H1 (cell line): ENCODE results near the gene CDCA4. TPM values are rescaled to one million over a fixed set of nuclear protein-coding genes. Genes with fewer than 3 reads are reported as not detected.

ENCODE experiments used
- CTCF ChIA-PET: fragments of 300-600 bp; sonication (Branson Sonifier 250); formaldehyde crosslinking; loops from one replicate; lab custom pipeline; 2021; ENCODE audit not compliant: partially characterized antibody; lab: Charles Lee
- POLR2A ChIA-PET: fragments of 300-600 bp; sonication (Branson Sonifier 250); formaldehyde crosslinking; loops from one replicate; lab custom pipeline; 2021; ENCODE audit warnings: inconsistent platforms; ENCODE audit not compliant: partially characterized antibody; lab: Charles Lee
- DNase-seq, 2 experiments: peaks; one replicate each; pipeline versions ENCODE4 v3.0.0 to v3.0.0-alpha.2; 2010 to 2022; ENCODE audit warnings: low spot score in 2 of 2, low read depth in 1 of 2, mixed read lengths in 1 of 2
- FAIRE-seq: peaks from 2 replicates; lab custom pipeline; 2011; peaks lifted over from hg19 to GRCh38; lab: Jason Lieb, UNC
- H2AFZ ChIP-seq: 2 replicates; pipeline ENCODE4 v1.8.1; 2012; ENCODE audit warnings: low read length, inconsistent platforms
- H2AK5ac ChIP-seq: 2 replicates; pipeline ENCODE4 v1.6.1; 2013; ENCODE audit warnings: low read depth, low read length
- H2BK120ac ChIP-seq: replicated peaks from 2 replicates; pipeline ENCODE3; 2013; ENCODE audit warnings: low read depth, low read length, inconsistent platforms
- H2BK12ac ChIP-seq: 2 replicates; pipeline ENCODE4 v1.6.1; 2013; ENCODE audit warnings: low read depth, low read length
- H2BK15ac ChIP-seq: 2 replicates; pipeline ENCODE4 v1.6.1; 2013; ENCODE audit warnings: low read length
- H2BK20ac ChIP-seq: 2 replicates; pipeline ENCODE4 v1.6.1; 2013; ENCODE audit warnings: low read length
- H2BK5ac ChIP-seq: 2 replicates; pipeline ENCODE4 v1.6.1; 2013; ENCODE audit warnings: low read depth, low read length
- H3K14ac ChIP-seq: 2 replicates; pipeline ENCODE4 v1.6.1; 2013; ENCODE audit warnings: inconsistent platforms; ENCODE audit not compliant: insufficient read length
- H3K18ac ChIP-seq: 2 replicates; pipeline ENCODE4 v1.6.1; 2013; ENCODE audit warnings: low read length; ENCODE audit errors: extremely low read depth
- H3K23ac ChIP-seq: 2 replicates; pipeline ENCODE4 v1.6.1; 2013; ENCODE audit warnings: inconsistent platforms; ENCODE audit not compliant: insufficient read length
- H3K23me2 ChIP-seq: 2 replicates; pipeline ENCODE4 v1.6.1; 2013; ENCODE audit warnings: low read depth, low read length
- H3K27ac ChIP-seq: 2 replicates; pipeline ENCODE4 v1.6.1; 2011; ENCODE audit warnings: low read depth, low read length, inconsistent platforms
- H3K27me3 ChIP-seq, 4 experiments: replicated peaks in 1 of 4; 1 replicate in 1 of 4; 2 replicates in 3 of 4; pipeline versions ENCODE4 v1.6.1 to v1.8.1; 2011 to 2013; ENCODE audit warnings: low read length in 3 of 4, mild to moderate bottlenecking in 3 of 4, inconsistent platforms in 2 of 4, mixed read lengths in 2 of 4, moderate library complexity in 1 of 4; ENCODE audit not compliant: control insufficient read depth in 3 of 4, insufficient read depth in 3 of 4; ENCODE audit errors: extremely low read depth in 1 of 4
- H3K36me3 ChIP-seq, 4 experiments: 2 replicates each; pipeline versions ENCODE4 v1.6.1 to v1.8.1; 2011 to 2013; ENCODE audit warnings: mild to moderate bottlenecking in 4 of 4, low read length in 3 of 4, moderate library complexity in 2 of 4, control low read depth in 1 of 4, inconsistent platforms in 1 of 4; ENCODE audit not compliant: insufficient read depth in 4 of 4, control insufficient read depth in 2 of 4
- H3K4ac ChIP-seq: replicated peaks from 2 replicates; pipeline ENCODE3; 2013; ENCODE audit warnings: low read length, low read depth, mixed read lengths, inconsistent platforms; ENCODE audit not compliant: insufficient read length
- H3K4me1 ChIP-seq, 4 experiments: replicated peaks in 1 of 4; 1 replicate in 1 of 4; 2 replicates in 3 of 4; pipeline versions ENCODE4 v1.6.1 to v1.8.1; 2011 to 2013; ENCODE audit warnings: low read length in 3 of 4, inconsistent platforms in 2 of 4, mixed read lengths in 1 of 4; ENCODE audit not compliant: insufficient read depth in 4 of 4, control insufficient read depth in 3 of 4
- H3K4me2 ChIP-seq, 2 experiments: 2 replicates each; pipeline versions ENCODE4 v1.6.1 to v1.8.1; 2011 to 2013; ENCODE audit warnings: low read depth in 2 of 2, low read length in 2 of 2, control low read depth in 1 of 2, inconsistent platforms in 1 of 2, mild to moderate bottlenecking in 1 of 2; ENCODE audit not compliant: insufficient read depth in 1 of 2
- H3K4me3 ChIP-seq, 4 experiments: fragments of 200-600, 300-600 bp in 1 of 4; sonication (generic), shearing (Covaris generic), sonication (Bioruptor Twin) in 1 of 4; 2 replicates each; pipeline versions ENCODE4 v1.5.1 to v1.8.1; 2011 to 2016; ENCODE audit warnings: low read length in 4 of 4, low read depth in 3 of 4, control low read depth in 2 of 4, inconsistent platforms in 2 of 4, mild to moderate bottlenecking in 2 of 4, mixed read lengths in 1 of 4, moderate library complexity in 1 of 4; ENCODE audit not compliant: insufficient read depth in 2 of 4; ENCODE audit errors: extremely low read depth in 1 of 4
- H3K56ac ChIP-seq: replicated peaks from 2 replicates; pipeline ENCODE3; 2013; ENCODE audit warnings: low read depth, mild to moderate bottlenecking, mixed read lengths, low read length, inconsistent platforms; ENCODE audit not compliant: insufficient read length
- H3K79me1 ChIP-seq: 2 replicates; pipeline ENCODE4 v1.6.1; 2013; ENCODE audit warnings: low read depth, low read length, control low read depth
- H3K79me2 ChIP-seq, 2 experiments: 2 replicates each; pipeline versions ENCODE4 v1.6.1 to v1.8.1; 2012 to 2013; ENCODE audit warnings: low read length in 2 of 2, mild to moderate bottlenecking in 2 of 2, inconsistent platforms in 1 of 2; ENCODE audit not compliant: insufficient read depth in 2 of 2, control insufficient read depth in 1 of 2
- H3K9ac ChIP-seq, 4 experiments: replicated peaks in 1 of 4; 1 replicate in 1 of 4; 2 replicates in 3 of 4; pipeline versions ENCODE4 v1.6.1 to v1.8.1; 2011 to 2013; ENCODE audit warnings: low read depth in 3 of 4, low read length in 3 of 4, control low read depth in 2 of 4, mild to moderate bottlenecking in 2 of 4, moderate library complexity in 2 of 4, inconsistent platforms in 1 of 4; ENCODE audit errors: extremely low read depth in 1 of 4
- H3K9me3 ChIP-seq, 2 experiments: 2 replicates each; pipeline versions ENCODE4 v1.6.1 to v1.8.1; 2012 to 2013; ENCODE audit warnings: mild to moderate bottlenecking in 2 of 2, moderate library complexity in 2 of 2, control low read depth in 1 of 2, inconsistent platforms in 1 of 2, low read depth in 1 of 2, low read length in 1 of 2, mixed read lengths in 1 of 2; ENCODE audit not compliant: insufficient read depth in 2 of 2
- H4K20me1 ChIP-seq, 2 experiments: replicated peaks in 1 of 2; 2 replicates each; pipeline versions ENCODE3 to v1.8.1; 2011 to 2013; ENCODE audit warnings: inconsistent platforms in 2 of 2, low read length in 2 of 2, mild to moderate bottlenecking in 1 of 2; ENCODE audit not compliant: insufficient read depth in 2 of 2, control insufficient read depth in 1 of 2
- H4K5ac ChIP-seq: 2 replicates; pipeline ENCODE4 v1.6.1; 2013; ENCODE audit warnings: low read length, low read depth, mixed read lengths, inconsistent platforms; ENCODE audit not compliant: insufficient read length
- H4K8ac ChIP-seq: 2 replicates; pipeline ENCODE4 v1.8.0; 2013; ENCODE audit warnings: mild to moderate bottlenecking, moderate library complexity, low read length, inconsistent platforms; ENCODE audit not compliant: insufficient read depth; ENCODE audit errors: extremely low read depth
- H4K91ac ChIP-seq: replicated peaks from 2 replicates; pipeline ENCODE3; 2013; ENCODE audit warnings: low read length, mixed read lengths, inconsistent platforms; ENCODE audit not compliant: insufficient read length
- GTF2F1 ChIP-seq: IDR thresholded peaks from 2 replicates; pipeline ENCODE4 v1.6.1; 2012; ENCODE audit warnings: low read depth, low read length, improper control_type of control experiment, borderline replicate concordance
- HDAC6 ChIP-seq: IDR thresholded peaks from one replicate; pipeline ENCODE4 v1.7.1; 2012; ENCODE audit warnings: low read depth, mild to moderate bottlenecking, inconsistent platforms, low read length, moderate library complexity
- JUN ChIP-seq: IDR thresholded peaks from 2 replicates; pipeline ENCODE4 v1.6.1; 2011; ENCODE audit warnings: low read depth, mild to moderate bottlenecking, improper control_type of control experiment, low read length
- KDM4A ChIP-seq: IDR thresholded peaks from one replicate; pipeline ENCODE4 v1.7.1; 2012; ENCODE audit warnings: low read depth, mild to moderate bottlenecking, moderate library complexity, low read length, inconsistent platforms; ENCODE audit not compliant: severe bottlenecking
- NRF1 ChIP-seq: IDR thresholded peaks from 2 replicates; pipeline ENCODE4 v1.6.1; 2011; ENCODE audit warnings: mild to moderate bottlenecking, low read depth, low read length, improper control_type of control experiment
- RFX5 ChIP-seq: IDR thresholded peaks from 2 replicates; pipeline ENCODE4 v1.6.1; 2011; ENCODE audit warnings: low read depth, low read length, improper control_type of control experiment, borderline replicate concordance
- SIX5 ChIP-seq: IDR thresholded peaks from 2 replicates; pipeline ENCODE4 v1.6.1; 2011; ENCODE audit warnings: mild to moderate bottlenecking, low read depth, low read length
- SP4 ChIP-seq: IDR thresholded peaks from 2 replicates; pipeline ENCODE4 v1.6.1; 2012; ENCODE audit warnings: low read length, inconsistent platforms
- SRF ChIP-seq: IDR thresholded peaks from 2 replicates; pipeline ENCODE4 v1.6.1; 2011; ENCODE audit warnings: mild to moderate bottlenecking, low read depth, low read length, moderate library complexity
- ZNF274 ChIP-seq: IDR thresholded peaks from 2 replicates; pipeline ENCODE4 v1.7.0; 2012; ENCODE audit warnings: low read length, borderline replicate concordance; ENCODE audit errors: extremely low read depth
- WGBS, 2 experiments: shearing (Covaris generic) in 1 of 2; methylation state at CpG; one replicate each; pipeline versions ENCODE4 v1.1.6 to v1.1.7; 2013 to 2015; ENCODE audit warnings: low lambda C conversion rate in 2 of 2, mixed read lengths in 2 of 2, inconsistent platforms in 1 of 2, low coverage in 1 of 2, missing lambda C conversion rate in 1 of 2; ENCODE audit not compliant: insufficient replicate concordance in 2 of 2, insufficient coverage in 1 of 2, insufficient read length in 1 of 2; ENCODE audit errors: extremely low coverage in 1 of 2, missing lambda C conversion rate in 1 of 2; 5-methylcytosine and 5-hydroxymethylcytosine counted together
- polyA plus RNA-seq, 7 experiments: library from polyadenylated mRNA; depleted of rRNA in 3 of 7; stranded (reverse) in 5 of 7; unstranded in 2 of 7; fragments of >200 nt in 5 of 7; fragments of 200-250 nt in 2 of 7; gene quantifications; 1 replicate in 5 of 7; 2 replicates in 1 of 7; 4 replicates in 1 of 7; pipeline versions ENCODE4 v1.2.1 to v1.2.3, GENCODE V29; 2011 to 2013; ENCODE audit warnings: missing spikeins in 2 of 7, mixed read lengths in 2 of 7
- total RNA-seq: library from RNA; stranded (reverse); fragmentation: NEBNext Ultra II Directional; extraction: Animal tissue kit (Norgen Biotek cat#: 25700); gene quantifications from 2 replicates; pipeline ENCODE4 v1.2.1, GENCODE V29; 2021
- TF ChIP-seq, protein P1 (sequence below): IDR thresholded peaks from 2 replicates; pipeline ENCODE4 v1.6.1; 2011; ENCODE audit warnings: low read depth, mild to moderate bottlenecking, low read length; ENCODE audit not compliant: insufficient read depth

Gene CDCA4
- total and polyA plus RNA-seq, 2 of the 8 experiments (the other 6 are each of a cell fraction or from before 2014, with no cell fraction given), result 49.9 to 62.4 TPM

DNA sequence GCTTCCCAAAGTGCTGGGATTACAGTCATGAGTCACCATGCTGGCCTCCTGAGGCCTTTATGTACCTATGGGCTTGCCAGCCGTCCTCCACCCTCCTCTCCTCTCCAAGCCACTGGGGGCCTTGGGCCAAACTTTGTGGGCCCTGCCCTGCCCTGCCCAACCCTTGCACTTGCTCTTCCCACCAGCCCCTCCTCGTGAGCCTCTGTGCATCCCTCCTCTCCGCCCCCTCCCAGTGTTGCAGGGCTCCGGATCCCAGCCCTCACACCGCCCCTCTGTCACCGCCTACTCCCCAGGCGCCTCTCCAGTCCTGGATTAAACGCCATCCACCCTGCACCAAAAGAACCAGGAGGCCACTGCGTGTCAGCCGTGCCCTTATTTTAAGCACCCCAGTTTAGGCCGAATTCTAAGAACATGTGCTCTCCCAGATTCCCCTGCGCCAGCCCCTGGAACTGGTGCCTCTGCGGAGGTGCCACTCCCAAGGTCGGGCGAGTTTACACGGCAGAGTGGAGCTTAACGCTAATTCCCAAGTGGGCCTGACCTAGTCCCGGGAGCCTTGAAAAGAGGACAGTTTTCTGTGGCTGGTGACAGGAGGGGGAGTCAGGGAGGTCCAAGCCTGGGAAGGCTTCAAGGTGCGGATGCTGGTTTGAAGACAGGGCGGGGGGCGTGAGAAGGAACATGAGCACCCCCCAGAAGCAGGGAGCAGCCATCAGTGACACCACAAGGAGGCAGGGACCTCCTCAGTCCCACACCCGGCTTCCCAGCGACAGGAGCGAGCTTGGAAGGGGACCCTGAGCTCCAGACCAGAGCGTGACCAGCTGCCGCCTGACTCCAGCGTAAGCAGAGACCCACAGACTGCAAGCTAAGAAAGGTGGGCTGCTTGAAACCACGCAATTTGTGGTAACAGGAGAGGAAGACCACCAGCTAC is 21.2 kb upstream of the CDCA4 start:
- no peak overlapping the region for H2BK5ac ChIP-seq
- H3K18ac ChIP-seq, result no peak overlapping the region
- H3K36me3 ChIP-seq, result no peaks in the 10 kb centered on the region
- peak overlapping the region; percentile 28 for H4K8ac ChIP-seq
- H2BK20ac ChIP-seq, result no peak overlapping the region
- H3K27ac ChIP-seq, result no peak overlapping the region
- CTCF ChIA-PET, result interaction anchor here (0.8 to 8.5 kb wide), 8 partner anchors 21 to 103 kb away, joined by 3 to 161 read pairs (median 4); partner anchors contain the start of gene CDCA4
- H3K9ac ChIP-seq, result no peak overlapping the region
- peaks cover 0 to 2% (median under 1%) of the 10 kb centered on the region in 4 experiments; a peak in 2 of 7 replicates for H3K4me1 ChIP-seq
- WGBS, 2 experiments, result 79% methylated on average over 23 of the region's 28 CpGs; no CpG with 5 or more reads in 1 of the 2 experiments
- H3K23ac ChIP-seq, result no peak overlapping the region
- no peaks in the 10 kb centered on the region for H4K20me1 ChIP-seq
- no peak overlapping the region for H3K56ac ChIP-seq
- H3K27me3 ChIP-seq, result peaks cover 0 to 8% (median 7%) of the 10 kb centered on the region in 4 experiments; a peak in 4 of 7 replicates
- POLR2A ChIA-PET, result interaction anchor here (1.1 to 1.2 kb wide), 2 partner anchors 19 to 42 kb away, joined by 3 to 4 read pairs; no protein-coding TSS in a partner anchor
- no peak overlapping the region for H2AK5ac ChIP-seq
- no peak overlapping the region for H2AFZ ChIP-seq
- H4K91ac ChIP-seq, result no peak overlapping the region
- no peaks in the 10 kb centered on the region for H3K79me2 ChIP-seq
- H3K4me2 ChIP-seq, result no peak overlapping the region
- H3K4ac ChIP-seq, result no peak overlapping the region
- no peak overlapping the region for H2BK12ac ChIP-seq
- no peak overlapping the region for H3K14ac ChIP-seq
- no peak for DNase-seq
- no peaks in the 10 kb centered on the region for H3K23me2 ChIP-seq
- H2BK15ac ChIP-seq, result no peak overlapping the region
- no peaks in the 10 kb centered on the region for H3K9me3 ChIP-seq
- no peak overlapping the region for H4K5ac ChIP-seq
- no peaks in the 10 kb centered on the region for H3K79me1 ChIP-seq
- H3K4me3 ChIP-seq, result no peak overlapping the region
- FAIRE-seq, result no peak
- no peak overlapping the region for H2BK120ac ChIP-seq
- no peak for TF ChIP-seq HDAC6
- TF ChIP-seq NRF1, result no peak
- no peak for TF ChIP-seq KDM4A
- TF ChIP-seq SP4, result no peak
- TF ChIP-seq JUN, result no peak
- TF ChIP-seq SIX5, result no peak
- no peak for TF ChIP-seq RFX5
- TF ChIP-seq, protein P1, sequence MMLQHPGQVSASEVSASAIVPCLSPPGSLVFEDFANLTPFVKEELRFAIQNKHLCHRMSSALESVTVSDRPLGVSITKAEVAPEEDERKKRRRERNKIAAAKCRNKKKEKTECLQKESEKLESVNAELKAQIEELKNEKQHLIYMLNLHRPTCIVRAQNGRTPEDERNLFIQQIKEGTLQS, result no peak
- no peak for TF ChIP-seq GTF2F1
- no peak for TF ChIP-seq SRF
- TF ChIP-seq ZNF274, result no peak
